ENCODE data around the gene UBE2E1. TPM values are rescaled to one million over a fixed set of nuclear protein-coding genes. Genes with fewer than 3 reads are reported as not detected.

The UBE2E1 gene
- total RNA-seq, 1 experiment from 2014 or later = 102 TPM

DNA sequence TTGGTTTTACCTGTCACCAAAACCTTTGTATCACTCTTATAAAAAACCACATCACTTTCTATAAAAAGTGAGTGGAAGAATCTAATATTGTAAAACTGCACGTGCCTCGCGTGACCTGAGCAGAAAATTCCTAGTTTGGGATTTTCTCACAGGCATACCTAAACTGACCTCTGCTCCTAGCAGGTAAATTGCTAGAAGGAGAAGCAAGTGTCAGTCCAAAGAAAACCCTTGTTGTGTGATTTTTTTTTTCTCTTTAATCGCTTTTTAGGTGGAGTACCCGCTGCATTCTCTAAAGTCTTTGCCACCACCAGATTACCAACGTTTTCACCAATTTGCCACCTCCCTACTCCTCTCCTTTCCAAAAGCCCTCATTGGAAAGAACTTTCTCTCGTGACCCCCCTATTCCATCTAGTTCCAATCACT lies 534 bp upstream of the UBE2E1 start:
- Histone ChIP-seq H3K79me2 (ENCODE audit: low read depth) (peaks cover 40% of the 10 kb centered on the region), H3F3A (ENCODE audit: insufficient read depth, low read depth) (peaks cover 36% of the 10 kb centered on the region), H3K36me3 (ENCODE audit: low read depth) (peaks cover 22% of the 10 kb centered on the region), H3K4me1 (replicated peaks; ENCODE audit: insufficient read depth) (peaks cover 55% of the 10 kb centered on the region), H3K27ac (peak overlapping the region; percentile 87), H3K4me2 (peak overlapping the region; percentile 81), H3K9me2 (ENCODE audit: insufficient read depth) (no peaks in the 10 kb centered on the region), H3K9me3 (ENCODE audit: insufficient read depth, low read depth) (no peaks in the 10 kb centered on the region), H2AFZ (peak overlapping the region; percentile 81), H4K20me1 (ENCODE audit: insufficient read depth) (peaks cover 5% of the 10 kb centered on the region; the same call in 1 of the 2 replicates), H3K27me3 (ENCODE audit: insufficient read depth, low read depth) (no peaks in the 10 kb centered on the region), H3K4me3 (peak overlapping the region; percentile 97)
- intact Hi-C loops (cut with micrococcal nuclease; ENCODE audit: unreplicated experiment) = loop anchor here (2.0 to 10.0 kb wide), 2 partner anchors 118 to 400 kb away; no protein-coding TSS in a partner anchor
- TF ChIP-seq EZH2 (IDR thresholded peaks at IDR 0.05; ENCODE audit: low read depth) = no peak
- TF ChIP-seq, protein P1, sequence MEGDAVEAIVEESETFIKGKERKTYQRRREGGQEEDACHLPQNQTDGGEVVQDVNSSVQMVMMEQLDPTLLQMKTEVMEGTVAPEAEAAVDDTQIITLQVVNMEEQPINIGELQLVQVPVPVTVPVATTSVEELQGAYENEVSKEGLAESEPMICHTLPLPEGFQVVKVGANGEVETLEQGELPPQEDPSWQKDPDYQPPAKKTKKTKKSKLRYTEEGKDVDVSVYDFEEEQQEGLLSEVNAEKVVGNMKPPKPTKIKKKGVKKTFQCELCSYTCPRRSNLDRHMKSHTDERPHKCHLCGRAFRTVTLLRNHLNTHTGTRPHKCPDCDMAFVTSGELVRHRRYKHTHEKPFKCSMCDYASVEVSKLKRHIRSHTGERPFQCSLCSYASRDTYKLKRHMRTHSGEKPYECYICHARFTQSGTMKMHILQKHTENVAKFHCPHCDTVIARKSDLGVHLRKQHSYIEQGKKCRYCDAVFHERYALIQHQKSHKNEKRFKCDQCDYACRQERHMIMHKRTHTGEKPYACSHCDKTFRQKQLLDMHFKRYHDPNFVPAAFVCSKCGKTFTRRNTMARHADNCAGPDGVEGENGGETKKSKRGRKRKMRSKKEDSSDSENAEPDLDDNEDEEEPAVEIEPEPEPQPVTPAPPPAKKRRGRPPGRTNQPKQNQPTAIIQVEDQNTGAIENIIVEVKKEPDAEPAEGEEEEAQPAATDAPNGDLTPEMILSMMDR (conservative IDR thresholded peaks at IDR 0.05) = no peak
- POLR2A ChIA-PET (ENCODE audit: unreplicated experiment) = no interaction called here
- BruUV-seq (replicated peaks) = no TSS peak
- CTCF ChIA-PET = no interaction called here
- no peak for DNase-seq

DNA sequence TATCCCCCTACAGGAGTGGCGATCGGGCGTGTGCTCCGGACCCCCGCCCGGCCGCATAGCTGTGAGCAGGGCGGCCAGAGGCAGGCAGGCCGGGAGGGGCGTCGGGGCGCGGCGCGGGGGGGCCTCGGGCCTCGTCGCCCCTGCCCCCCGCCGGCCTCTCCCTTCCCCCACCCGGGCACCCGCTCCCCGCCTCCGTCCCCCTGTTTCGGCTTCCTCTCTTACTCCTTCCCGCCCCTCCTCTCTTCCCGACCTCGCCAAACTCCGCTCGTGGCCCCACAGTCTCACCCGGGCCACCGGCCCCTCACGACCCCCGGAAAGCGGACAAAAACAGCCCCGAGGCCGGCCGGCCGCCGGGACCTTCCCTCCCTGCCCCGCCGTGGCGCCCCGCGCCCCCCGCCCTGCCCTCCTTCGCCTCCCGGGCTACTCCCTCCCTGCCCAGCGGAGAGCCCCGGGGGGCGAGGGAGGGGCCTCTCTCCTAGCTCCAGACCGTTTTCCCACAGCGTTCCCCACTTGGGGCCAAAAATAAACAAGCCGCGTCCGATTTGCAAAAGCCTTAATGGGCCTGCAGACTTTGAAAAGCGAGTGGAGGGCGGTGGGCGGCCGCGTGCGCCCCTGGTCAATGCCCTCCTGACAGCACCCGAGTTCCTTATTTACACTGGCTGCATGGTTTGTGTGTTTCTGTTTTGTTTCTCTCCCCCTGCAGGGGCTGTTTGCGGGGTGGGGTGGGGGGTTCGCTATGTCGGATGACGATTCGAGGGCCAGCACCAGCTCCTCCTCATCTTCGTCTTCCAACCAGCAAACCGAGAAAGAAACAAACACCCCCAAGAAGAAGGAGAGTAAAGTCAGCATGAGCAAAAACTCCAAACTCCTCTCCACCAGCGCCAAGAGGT lies 1.0 kb downstream of the UBE2E1 start:
- H3K4me2 ChIP-seq = peak overlapping the region; percentile 92
- H3K4me1 ChIP-seq (replicated peaks; ENCODE audit: insufficient read depth) = peaks cover 64% of the 10 kb centered on the region
- ChIA-PET CTCF (no interaction called here), POLR2A (ENCODE audit: unreplicated experiment) (interaction anchor here (0.6 kb wide), 3 partner anchors 10 to 865 kb away, joined by 3 to 6 read pairs (median 6); partner anchors contain the start of genes NKIRAS1 and RPL15)
- H3K4me3 ChIP-seq = peak overlapping the region; percentile 97
- TF ChIP-seq, protein P1 (conservative IDR thresholded peaks at IDR 0.05) = no peak
- TF ChIP-seq EZH2 (IDR thresholded peaks at IDR 0.05; ENCODE audit: low read depth) = no peak
- no TSS peak for BruUV-seq (replicated peaks)
- no peaks in the 10 kb centered on the region for H3K9me2 ChIP-seq (ENCODE audit: insufficient read depth)
- no peak for DNase-seq
- peaks cover 55% of the 10 kb centered on the region for H3K79me2 ChIP-seq (ENCODE audit: low read depth)
- intact Hi-C loops (cut with micrococcal nuclease; ENCODE audit: unreplicated experiment) = loop anchor here (10.0 kb wide), 1 partner anchor 402 kb away; no protein-coding TSS in a partner anchor
- no peaks in the 10 kb centered on the region for H3K9me3 ChIP-seq (ENCODE audit: insufficient read depth, low read depth)
- peaks cover 30% of the 10 kb centered on the region for H3K36me3 ChIP-seq (ENCODE audit: low read depth)
- no peak overlapping the region for H2AFZ ChIP-seq
- no peaks in the 10 kb centered on the region for H3K27me3 ChIP-seq (ENCODE audit: insufficient read depth, low read depth)
- H3K27ac ChIP-seq = peak overlapping the region; percentile 87
- H3F3A ChIP-seq (ENCODE audit: insufficient read depth, low read depth) = peaks cover 36% of the 10 kb centered on the region
- H4K20me1 ChIP-seq (ENCODE audit: insufficient read depth) = peaks cover 5% of the 10 kb centered on the region; the same call in 1 of the 2 replicates

DNA sequence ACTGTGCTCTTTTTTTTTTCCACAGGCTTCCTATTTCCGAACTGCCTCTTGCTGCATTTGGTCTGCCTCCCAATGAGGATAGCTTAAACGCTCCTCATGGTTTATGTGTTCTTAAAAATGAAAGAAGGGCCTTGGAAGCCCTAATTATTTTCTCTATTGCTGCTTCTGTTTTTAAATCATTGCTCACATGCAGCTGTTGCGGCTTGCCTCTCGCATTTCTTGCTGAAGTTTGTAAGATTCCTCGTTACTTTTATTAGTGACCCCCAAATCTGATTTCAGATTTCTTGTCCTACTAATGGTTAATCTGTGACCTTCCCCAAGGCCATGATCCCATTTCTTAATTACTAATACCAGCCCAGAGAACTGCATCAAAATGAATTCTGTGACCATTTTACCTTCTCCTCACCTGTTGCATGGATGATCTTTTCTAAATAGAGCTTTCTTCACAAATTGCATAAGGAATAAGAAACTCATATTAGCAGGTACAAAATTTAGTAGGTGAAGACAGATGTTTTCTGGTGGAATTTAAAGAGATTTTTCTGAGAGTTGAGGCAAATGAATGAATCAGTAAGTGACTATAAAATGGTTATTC lies 1.8 kb downstream of the UBE2E1 start:
- Histone ChIP-seq H3K36me3 (ENCODE audit: low read depth) (peaks cover 38% of the 10 kb centered on the region), H3K79me2 (ENCODE audit: low read depth) (peaks cover 63% of the 10 kb centered on the region), H3K9me3 (ENCODE audit: insufficient read depth, low read depth) (no peaks in the 10 kb centered on the region), H3K4me3 (peak overlapping the region; percentile 97), H3K27me3 (ENCODE audit: insufficient read depth, low read depth) (no peaks in the 10 kb centered on the region), H4K20me1 (ENCODE audit: insufficient read depth) (peaks cover 10% of the 10 kb centered on the region; the same call in 1 of the 2 replicates), H3K27ac (peak overlapping the region; percentile 87), H3K4me1 (replicated peaks; ENCODE audit: insufficient read depth) (peaks cover 69% of the 10 kb centered on the region), H3K9me2 (ENCODE audit: insufficient read depth) (no peaks in the 10 kb centered on the region), H3K4me2 (peak overlapping the region; percentile 92), H3F3A (ENCODE audit: insufficient read depth, low read depth) (peaks cover 36% of the 10 kb centered on the region), H2AFZ (no peak overlapping the region)
- DNase-seq = no peak
- intact Hi-C loops (cut with micrococcal nuclease; ENCODE audit: unreplicated experiment) = loop anchor here (10.0 kb wide), 1 partner anchor 403 kb away; no protein-coding TSS in a partner anchor
- ChIA-PET CTCF (no interaction called here), POLR2A (ENCODE audit: unreplicated experiment) (interaction anchor here (0.6 kb wide), 2 partner anchors 109 to 864 kb away, joined by 3 to 6 read pairs; partner anchors contain the start of genes NKIRAS1 and RPL15)
- TF ChIP-seq, protein P1 (conservative IDR thresholded peaks at IDR 0.05) = no peak
- TF ChIP-seq EZH2 (IDR thresholded peaks at IDR 0.05; ENCODE audit: low read depth) = no peak
- TSS peak; percentile 27 for BruUV-seq (replicated peaks)

All from PC-9 (cell line).